PC-9 (cell line): ENCODE measurements around the gene SLC25A15. TPM values are rescaled to one million over a fixed set of nuclear protein-coding genes. Genes with fewer than 3 reads are reported as not detected.
A peak's percentile ranks its signal among the peaks of the same experiment; 100 is the strongest.

Experiments
- BruUV-seq: library from RNA; stranded (reverse); fragments of 400-500 nt; replicated peaks from 2 replicates; lab custom pipeline; 2021; lab: Mats Ljungman, UMichigan
- CTCF ChIA-PET: fragments of 300-600 bp; sonication (Branson Sonifier 250); formaldehyde crosslinking; loops from one replicate; lab custom pipeline; 2022; ENCODE audit warnings: antibody characterized with exemption; lab: Charles Lee
- POLR2A ChIA-PET: fragments of 300-600 bp; sonication (Branson Sonifier 250); formaldehyde crosslinking; loops from one replicate; lab custom pipeline; 2022; ENCODE audit warnings: antibody characterized with exemption; ENCODE audit not compliant: unreplicated experiment; lab: Charles Lee
- DNase-seq, 2 experiments: peaks; one replicate each; pipeline versions ENCODE4 v3.0.0 to v3.0.0-alpha.2; 2015 to 2022; ENCODE audit warnings: mixed read lengths in 1 of 2
- H2AFZ ChIP-seq: fragments of 200-600 bp; sonication (generic); 2 replicates; pipeline ENCODE4 v1.8.1; 2017; ENCODE audit warnings: antibody characterized with exemption
- H3F3A ChIP-seq: fragments of 200-600 bp; sonication (generic); 2 replicates; pipeline ENCODE4 v1.8.1; 2017; ENCODE audit warnings: antibody characterized with exemption, mild to moderate bottlenecking, low read depth; ENCODE audit not compliant: insufficient read depth
- H3K27ac ChIP-seq: fragments of 200-600 bp; sonication (generic); 2 replicates; pipeline ENCODE4 v1.6.1; 2016; ENCODE audit warnings: mixed run types
- H3K27me3 ChIP-seq: fragments of 200-600 bp; sonication (generic); 2 replicates; pipeline ENCODE4 v1.6.1; 2016; ENCODE audit warnings: low read depth, mixed run types; ENCODE audit not compliant: insufficient read depth
- H3K36me3 ChIP-seq: fragments of 200-600 bp; sonication (generic); 2 replicates; pipeline ENCODE4 v1.6.1; 2016; ENCODE audit warnings: low read depth, mixed run types
- H3K4me1 ChIP-seq: fragments of 200-600 bp; sonication (generic); replicated peaks from 2 replicates; pipeline ENCODE4 v1.6.1; 2016; ENCODE audit warnings: mixed run types; ENCODE audit not compliant: insufficient read depth
- H3K4me2 ChIP-seq: fragments of 200-600 bp; sonication (generic); 2 replicates; pipeline ENCODE4 v1.6.1; 2017; ENCODE audit warnings: mixed run types
- H3K4me3 ChIP-seq: fragments of 200-600 bp; sonication (generic); 2 replicates; pipeline ENCODE4 v1.6.1; 2016; ENCODE audit warnings: mixed run types
- H3K79me2 ChIP-seq: fragments of 200-600 bp; sonication (generic); 2 replicates; pipeline ENCODE4 v1.6.1; 2017; ENCODE audit warnings: low read depth, mixed run types
- H3K9me2 ChIP-seq: fragments of 200-600 bp; sonication (generic); 2 replicates; pipeline ENCODE4 v1.8.1; 2017; ENCODE audit warnings: mild to moderate bottlenecking; ENCODE audit not compliant: insufficient read depth
- H3K9me3 ChIP-seq: fragments of 200-600 bp; sonication (generic); 2 replicates; pipeline ENCODE4 v1.8.1; 2016; ENCODE audit warnings: low read depth; ENCODE audit not compliant: insufficient read depth
- H4K20me1 ChIP-seq: fragments of 200-600 bp; sonication (generic); 2 replicates; pipeline ENCODE4 v1.8.1; 2017; ENCODE audit not compliant: insufficient read depth
- EZH2 ChIP-seq: fragments of 200-600 bp; sonication (generic); IDR thresholded peaks from 2 replicates; pipeline ENCODE4 v1.8.0; 2017; ENCODE audit warnings: antibody characterized with exemption, low read depth
- intact Hi-C: fragments of 100-400 bp; cut with micrococcal nuclease; formaldehyde crosslinking; loops from one replicate; pipeline ENCODE4 v1.10.0; 2022; ENCODE audit not compliant: unreplicated experiment
- total RNA-seq: library from RNA; stranded (reverse); gene quantifications from 2 replicates; pipeline ENCODE4 v1.2.3, GENCODE V29; 2021
- TF ChIP-seq, protein P1 (sequence below): fragments of 200-600 bp; sonication (generic); conservative IDR thresholded peaks from 2 replicates; pipeline ENCODE4 v1.6.1; 2017; ENCODE audit warnings: mixed run types, antibody characterized with exemption, mild to moderate bottlenecking, moderate library complexity

The SLC25A15 gene
- total RNA-seq, 1 experiment from 2014 or later = 7.2 TPM

DNA sequence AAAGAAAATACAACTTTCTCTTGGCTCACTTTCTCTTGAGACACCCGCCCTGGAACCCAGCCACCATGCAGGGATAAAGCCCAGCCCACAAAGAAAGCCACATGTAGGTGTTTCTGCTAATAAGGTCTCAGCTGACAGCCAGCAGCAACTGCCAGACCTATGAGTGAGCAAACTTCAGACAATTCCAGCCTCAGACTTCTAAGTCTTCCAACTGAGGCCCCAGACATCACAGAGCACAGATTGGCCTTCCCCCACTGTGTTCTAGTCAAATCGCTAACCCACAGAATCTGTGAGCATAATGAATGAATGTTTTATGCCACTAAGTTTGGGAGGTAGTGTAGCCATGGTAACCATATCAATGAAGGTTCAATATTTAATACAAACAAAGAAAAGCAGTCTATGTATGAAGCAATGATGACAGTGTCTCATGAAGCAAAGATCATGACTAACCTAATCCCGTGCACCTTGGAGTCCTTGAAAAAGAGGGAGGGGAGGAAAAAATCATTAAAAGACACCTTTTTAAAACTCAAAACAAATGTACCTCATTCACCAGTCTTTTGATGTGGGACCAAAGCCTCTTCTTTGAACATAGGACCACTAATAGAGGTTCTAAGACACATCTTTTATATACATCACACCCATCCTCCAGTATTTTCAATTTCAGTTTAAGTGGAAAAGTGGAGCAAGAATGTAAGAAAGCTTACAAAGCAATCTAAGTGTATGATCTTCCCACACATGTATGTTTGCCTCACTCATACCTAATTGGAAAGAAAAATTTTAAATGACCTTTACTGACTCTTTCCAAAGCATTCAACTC lies 24.6 kb upstream of the SLC25A15 start:
- POLR2A ChIA-PET = no interaction called here
- no peak overlapping the region for H3K27ac ChIP-seq

DNA sequence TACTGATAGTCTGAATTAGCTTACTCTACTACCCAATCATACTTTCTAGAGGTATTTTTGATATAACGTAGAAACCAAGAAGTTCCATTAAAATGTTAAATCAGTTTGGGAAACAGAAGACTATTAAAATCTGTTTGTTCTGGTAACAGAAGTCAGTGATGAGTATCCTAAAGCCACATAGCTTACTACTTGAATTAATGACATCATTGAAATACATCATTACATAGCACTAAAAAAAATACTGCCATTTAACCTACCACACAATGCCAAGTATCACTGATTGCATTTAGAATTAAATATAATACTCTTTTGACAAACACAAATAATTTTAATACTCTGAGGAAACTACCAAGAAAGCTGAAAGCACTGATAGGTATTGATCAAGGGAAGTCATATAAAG lies 23.8 kb upstream of the SLC25A15 start:
- Histone ChIP-seq H3K36me3 (no peaks in the 10 kb centered on the region), H2AFZ (no peak overlapping the region), H3K4me1 (peaks cover 6% of the 10 kb centered on the region; the same call in 1 of the 2 replicates), H4K20me1 (no peaks in the 10 kb centered on the region), H3K4me2 (no peak overlapping the region), H3K9me2 (no peaks in the 10 kb centered on the region), H3K79me2 (peaks cover 11% of the 10 kb centered on the region), H3K4me3 (no peak overlapping the region), H3K9me3 (no peaks in the 10 kb centered on the region), H3F3A (no peaks in the 10 kb centered on the region), H3K27me3 (no peaks in the 10 kb centered on the region), H3K27ac (no peak overlapping the region)
- no TSS peak for BruUV-seq
- intact Hi-C loops = no loop called here
- DNase-seq = no peak
- TF ChIP-seq, protein P1, sequence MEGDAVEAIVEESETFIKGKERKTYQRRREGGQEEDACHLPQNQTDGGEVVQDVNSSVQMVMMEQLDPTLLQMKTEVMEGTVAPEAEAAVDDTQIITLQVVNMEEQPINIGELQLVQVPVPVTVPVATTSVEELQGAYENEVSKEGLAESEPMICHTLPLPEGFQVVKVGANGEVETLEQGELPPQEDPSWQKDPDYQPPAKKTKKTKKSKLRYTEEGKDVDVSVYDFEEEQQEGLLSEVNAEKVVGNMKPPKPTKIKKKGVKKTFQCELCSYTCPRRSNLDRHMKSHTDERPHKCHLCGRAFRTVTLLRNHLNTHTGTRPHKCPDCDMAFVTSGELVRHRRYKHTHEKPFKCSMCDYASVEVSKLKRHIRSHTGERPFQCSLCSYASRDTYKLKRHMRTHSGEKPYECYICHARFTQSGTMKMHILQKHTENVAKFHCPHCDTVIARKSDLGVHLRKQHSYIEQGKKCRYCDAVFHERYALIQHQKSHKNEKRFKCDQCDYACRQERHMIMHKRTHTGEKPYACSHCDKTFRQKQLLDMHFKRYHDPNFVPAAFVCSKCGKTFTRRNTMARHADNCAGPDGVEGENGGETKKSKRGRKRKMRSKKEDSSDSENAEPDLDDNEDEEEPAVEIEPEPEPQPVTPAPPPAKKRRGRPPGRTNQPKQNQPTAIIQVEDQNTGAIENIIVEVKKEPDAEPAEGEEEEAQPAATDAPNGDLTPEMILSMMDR = no peak
- no peak for TF ChIP-seq EZH2
- POLR2A ChIA-PET = no interaction called here
- CTCF ChIA-PET = no interaction called here

More for the DNA sequence above, 24.6 kb upstream of the SLC25A15 start:
- Histone ChIP-seq H3K36me3 (no peaks in the 10 kb centered on the region), H3K4me1 (peaks cover 3% of the 10 kb centered on the region; the same call in 1 of the 2 replicates), H3K4me2 (no peak overlapping the region), H3K79me2 (peaks cover 3% of the 10 kb centered on the region; the same call in 1 of the 2 replicates), H3K9me2 (no peaks in the 10 kb centered on the region), H4K20me1 (no peaks in the 10 kb centered on the region), H2AFZ (no peak overlapping the region), H3F3A (no peaks in the 10 kb centered on the region), H3K9me3 (no peaks in the 10 kb centered on the region), H3K4me3 (no peak overlapping the region), H3K27me3 (no peaks in the 10 kb centered on the region)
- TF ChIP-seq, protein P1 = no peak
- TF ChIP-seq EZH2 = no peak
- no peak for DNase-seq
- BruUV-seq = no TSS peak
- CTCF ChIA-PET = no interaction called here
- intact Hi-C loops = no loop called here

DNA sequence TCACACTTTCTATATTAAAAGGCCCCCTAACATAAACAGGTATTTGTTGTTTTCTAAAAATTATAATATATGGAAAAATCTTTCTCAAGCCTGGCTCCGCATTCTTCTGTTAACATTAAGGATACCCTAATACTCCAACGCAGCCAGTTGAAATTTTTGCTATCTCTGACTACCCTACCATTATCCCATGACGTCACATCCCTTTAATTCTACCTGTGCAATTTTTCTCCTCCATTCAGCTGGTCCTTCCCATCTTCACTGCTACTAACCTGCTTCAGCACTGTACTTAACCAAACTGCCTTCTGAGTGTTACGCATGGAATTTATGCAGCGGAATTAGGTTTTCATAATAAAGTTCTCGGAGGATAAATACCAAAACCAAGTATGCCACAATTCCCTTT lies 19.4 kb upstream of the SLC25A15 start:
- H3K27ac ChIP-seq = no peak overlapping the region
- intact Hi-C loops = loop anchor here (5.0 kb wide), 2 partner anchors 292 to 828 kb away; partner anchors contain the start of gene WBP4

More for the DNA sequence above, 19.4 kb upstream of the SLC25A15 start:
- ChIA-PET POLR2A (no interaction called here), CTCF (no interaction called here)
- Histone ChIP-seq H3F3A (no peaks in the 10 kb centered on the region), H3K79me2 (peaks cover 14% of the 10 kb centered on the region), H2AFZ (peak overlapping the region; percentile 90; the same call in 1 of the 2 replicates), H3K4me3 (peak overlapping the region; percentile 75), H3K4me1 (peaks cover 6% of the 10 kb centered on the region; the same call in 1 of the 2 replicates), H3K27me3 (no peaks in the 10 kb centered on the region), H3K36me3 (no peaks in the 10 kb centered on the region), H4K20me1 (no peaks in the 10 kb centered on the region), H3K9me2 (no peaks in the 10 kb centered on the region), H3K4me2 (peak overlapping the region; percentile 96), H3K9me3 (no peaks in the 10 kb centered on the region)
- TF ChIP-seq, protein P1 = no peak
- no peak for TF ChIP-seq EZH2
- no TSS peak for BruUV-seq
- no peak for DNase-seq
